ENCODE results near the gene CYB5R2.

The CYB5R2 gene

GRCh38 chr11:7672960-7673723 is at the start of gene CYB5R2:
Gene CYB5R2, minus strand, starts transcription at chr11:7673500. Its CDS starts 675 bp downstream, at chr11:7672825.
- DNase-seq: no peak

DNA sequence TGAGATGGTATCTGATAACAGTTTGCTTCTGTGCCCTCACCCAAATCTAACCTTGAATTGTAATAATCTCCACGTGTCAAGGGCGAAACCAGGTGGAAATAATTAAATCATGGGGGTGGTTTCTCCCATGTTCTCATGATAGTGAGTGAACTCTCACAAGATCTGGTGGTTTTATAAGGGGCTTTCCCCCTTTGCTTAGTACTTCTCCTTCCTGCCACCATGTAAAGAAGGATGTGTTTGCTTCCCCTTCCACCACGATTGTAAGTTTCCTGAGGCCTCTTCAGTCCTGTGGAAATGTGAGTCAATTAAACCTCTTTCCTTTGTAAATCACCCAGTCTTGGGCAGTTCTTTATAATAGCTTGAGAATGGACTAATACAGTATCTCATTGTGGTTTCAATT is 41.5 kb upstream of the CYB5R2 start:
- DNase-seq: no peak

DNA sequence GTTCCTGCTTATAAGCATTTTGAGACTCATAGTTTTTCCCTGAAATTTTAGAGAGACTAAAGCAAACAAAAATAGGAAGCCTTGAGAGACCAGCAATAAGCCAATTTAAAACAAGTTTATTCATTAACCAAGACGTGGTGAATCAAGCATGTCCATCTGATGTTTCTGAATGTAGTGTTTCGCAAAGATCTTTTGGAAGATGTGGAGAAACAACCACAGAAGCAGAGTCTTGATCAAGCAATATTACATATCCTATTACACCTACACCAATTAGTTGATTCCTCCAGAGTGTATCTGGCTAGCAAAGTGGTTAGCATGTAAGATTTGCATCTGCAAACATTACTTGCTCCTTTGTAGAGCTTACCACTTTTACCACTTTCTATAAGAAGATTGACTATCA is 33.1 kb upstream of the CYB5R2 start, which contains the start of gene OVCH2:
Gene OVCH2 (minus strand): TSS at position 101 of the 400 bp plus-strand sequence. CDS start 83 bp downstream, at position 18.
- DNase-seq: no peak

GRCh38 chr11:7703740-7704139 is 30.4 kb upstream of the CYB5R2 start:
- DNase-seq: no peak

GRCh38 chr11:7696424-7696823 is 23.1 kb upstream of the CYB5R2 start:
- no peak for DNase-seq

DNA sequence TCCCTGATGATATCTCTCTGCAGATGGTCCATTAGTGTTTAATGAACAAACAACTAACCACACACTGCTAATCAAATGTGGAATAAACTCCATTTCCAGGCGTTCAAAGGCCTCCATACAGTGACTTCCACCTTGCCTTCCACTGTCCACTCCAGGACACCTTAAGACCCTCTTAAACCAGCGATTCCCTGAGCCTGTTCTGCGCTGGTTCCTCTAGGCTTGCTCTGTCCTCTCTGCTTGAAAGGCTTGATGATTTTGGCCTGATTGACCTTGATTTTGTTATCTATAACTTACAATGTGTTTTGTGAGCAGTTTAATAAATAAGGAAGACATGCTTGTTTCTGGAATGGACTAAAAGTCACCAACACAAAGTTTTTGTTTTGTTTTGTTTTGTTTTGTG is 20.9 kb upstream of the CYB5R2 start:
- DNase-seq: no peak

DNA sequence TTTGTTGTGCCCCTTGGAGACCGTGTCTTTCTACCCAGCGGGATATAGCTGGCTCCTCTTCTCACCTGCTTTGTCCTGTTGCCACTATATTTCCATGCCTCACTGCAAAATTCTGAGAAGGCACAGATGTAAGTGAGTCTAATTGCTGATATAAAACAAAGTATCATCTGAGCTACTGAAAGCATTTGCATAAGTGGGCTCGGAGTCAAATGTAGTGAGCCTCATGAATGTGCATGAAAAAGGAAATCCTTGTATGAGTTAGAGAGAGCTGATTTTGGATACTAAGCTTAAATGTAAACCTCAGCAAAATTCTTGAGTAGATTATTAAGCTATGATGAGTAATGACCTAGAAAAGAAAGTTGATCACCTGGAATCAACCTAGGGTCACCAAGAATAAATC is 19.1 kb upstream of the CYB5R2 start:
- no peak for DNase-seq

DNA sequence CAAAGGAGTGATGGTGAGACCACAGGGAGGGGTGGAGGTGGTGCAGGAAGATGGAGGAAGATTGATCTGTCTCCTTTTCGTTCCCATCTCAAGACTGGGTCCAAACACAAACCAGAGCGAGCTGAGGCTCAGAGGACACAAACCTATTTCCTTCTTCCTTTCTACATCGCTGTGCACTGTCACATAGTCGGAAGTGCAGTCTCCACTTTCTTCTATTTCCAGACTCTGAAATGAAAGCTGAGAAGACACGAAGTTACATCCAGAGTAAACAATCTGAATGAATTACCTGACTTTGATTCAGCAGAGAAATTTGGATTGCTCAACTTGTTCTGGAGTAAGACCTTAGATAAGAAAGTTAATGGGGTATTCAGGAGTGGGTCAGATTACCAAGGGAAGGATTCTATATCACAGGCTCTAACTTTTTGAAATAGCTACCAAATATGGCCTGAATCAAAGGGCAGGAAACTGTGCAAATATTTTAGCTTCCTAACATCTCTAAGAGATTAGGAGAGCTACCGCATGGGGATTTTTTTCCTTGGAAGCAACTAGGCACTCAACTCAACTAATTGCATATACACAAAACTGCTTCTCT is 18.6 kb upstream of the CYB5R2 start:
- no peak for DNase-seq

DNA sequence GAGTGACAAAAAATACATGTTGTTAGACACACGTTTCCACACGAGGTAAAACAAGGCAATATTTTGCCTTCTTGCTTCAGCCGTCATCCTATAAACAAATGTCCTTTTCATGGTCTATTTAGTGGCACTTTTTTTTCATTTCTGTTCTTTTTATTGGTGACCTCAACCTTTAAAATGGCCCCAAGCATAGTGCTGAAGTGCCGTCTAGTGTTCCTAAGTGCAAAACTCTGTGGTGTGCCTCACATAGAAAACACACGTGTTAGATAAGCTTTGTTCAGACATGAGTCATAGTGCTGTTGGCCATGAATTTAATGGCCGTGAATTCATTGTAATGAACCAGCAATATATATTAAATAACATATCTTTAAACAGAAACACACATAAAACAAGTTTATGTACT is 17.3 kb upstream of the CYB5R2 start:
- DNase-seq: no peak

DNA sequence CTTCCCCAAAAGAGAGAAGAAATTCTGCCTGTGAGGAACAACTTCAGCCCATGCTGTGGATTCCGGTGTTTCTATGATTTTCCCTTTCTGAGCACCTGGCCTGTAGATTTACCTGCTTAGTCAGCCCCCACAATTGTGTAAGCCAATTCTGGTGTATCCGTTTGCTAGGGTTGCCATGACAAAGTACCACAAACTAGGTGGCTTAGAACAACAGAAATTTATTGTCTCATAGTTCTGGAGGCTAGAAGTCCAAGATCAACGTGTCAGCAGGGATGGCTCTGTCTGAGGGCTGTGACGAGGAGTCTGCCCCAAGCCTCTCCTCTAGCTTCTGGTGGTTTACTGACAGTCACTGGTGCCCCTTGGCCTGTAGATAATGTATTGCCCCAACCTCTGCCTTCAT is 15.9 kb upstream of the CYB5R2 start:
- DNase-seq: no peak

DNA sequence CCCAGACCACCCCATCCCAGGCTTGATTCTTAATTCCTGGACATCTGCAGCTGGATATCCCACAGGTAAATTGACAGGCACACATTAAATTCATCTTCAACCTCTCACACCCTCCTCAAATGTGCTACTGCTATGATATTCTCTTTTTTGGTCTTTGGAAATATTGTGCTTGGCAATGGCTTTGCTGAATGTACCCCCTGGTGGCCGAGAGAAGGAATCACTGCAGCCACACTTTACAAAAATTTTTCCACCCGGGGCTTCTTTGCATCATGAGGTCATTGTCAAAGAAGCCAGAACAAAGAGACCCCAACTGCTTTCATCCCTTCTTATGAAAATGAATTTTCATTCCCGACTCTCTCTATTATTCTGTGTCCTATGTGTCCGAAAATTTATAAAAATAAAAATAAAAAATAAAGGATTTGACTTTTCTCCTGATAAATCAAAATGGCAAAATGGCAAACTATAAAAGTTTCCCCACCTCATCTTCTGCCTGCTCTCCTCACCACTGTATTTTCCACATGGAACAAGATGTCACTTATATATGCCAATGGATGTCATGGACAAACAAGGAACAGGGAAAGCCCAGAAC is 15.0 kb upstream of the CYB5R2 start:
- DNase-seq: peak; percentile 2 to 29 (median 16)

- no peak for DNase-seq
Measured at GRCh38 chr11:7687386-7687785, 14.1 kb upstream of the CYB5R2 start.

DNA sequence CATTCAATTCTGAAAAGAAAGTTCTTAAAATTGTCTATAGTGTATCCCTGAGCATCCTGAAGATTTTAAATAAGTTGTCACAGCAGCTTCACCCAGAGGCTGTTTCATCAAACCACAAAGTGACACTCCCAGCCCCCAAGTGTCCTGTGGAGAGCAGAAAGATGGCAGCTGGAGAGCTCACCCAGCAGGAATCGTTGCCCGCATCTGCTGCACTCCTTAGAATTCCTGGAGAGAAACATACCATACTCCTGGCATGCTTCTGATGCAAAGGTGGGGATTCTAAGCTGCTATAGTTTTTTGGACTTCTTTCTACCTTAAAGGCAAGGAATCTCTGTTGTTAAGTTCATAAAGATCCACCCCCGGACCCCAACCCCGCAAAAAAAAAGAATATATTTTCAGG is 13.5 kb upstream of the CYB5R2 start:
- no peak for DNase-seq

GRCh38 chr11:7683571-7683970 is 10.3 kb upstream of the CYB5R2 start:
- DNase-seq: no peak

DNA sequence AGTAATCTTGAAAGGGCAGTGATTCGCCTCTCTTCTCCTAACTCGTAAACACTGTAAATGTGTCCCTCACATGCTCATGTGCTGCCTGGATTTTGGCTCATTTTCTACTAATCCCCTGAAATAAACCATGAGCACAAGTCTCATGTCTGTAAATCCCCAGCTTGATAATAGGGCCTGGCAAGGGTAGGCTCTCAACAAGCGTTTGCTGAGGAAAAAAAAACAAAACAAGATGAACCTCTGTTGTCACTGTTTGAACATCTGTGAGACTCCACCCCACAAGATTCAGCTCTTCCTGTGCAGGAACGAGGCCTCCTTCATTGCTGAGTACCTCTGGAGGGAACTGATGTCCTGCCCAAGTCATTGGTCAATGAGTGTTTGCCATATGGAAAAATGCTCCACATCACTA is 4.5 kb upstream of the CYB5R2 start:
- DNase-seq: no peak

DNA sequence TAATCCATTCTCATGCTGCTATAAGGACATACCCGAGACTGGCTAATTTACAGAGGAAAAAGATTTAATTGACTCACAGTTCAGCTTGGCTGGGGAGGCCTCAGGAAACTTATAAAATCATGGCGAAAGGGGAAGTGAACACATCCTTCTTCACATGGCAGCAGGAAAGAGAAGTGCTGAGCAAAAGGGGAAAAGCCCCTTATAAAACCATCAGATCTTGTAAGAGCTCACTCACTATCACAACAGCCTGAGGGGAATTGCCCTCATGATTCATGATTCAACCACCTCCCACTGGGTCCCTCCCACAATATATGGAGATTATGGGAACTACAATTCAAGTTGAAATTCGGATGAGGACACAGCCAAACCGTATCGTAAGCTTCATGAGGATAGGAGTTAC is 3.8 kb upstream of the CYB5R2 start:
- no peak for DNase-seq

- DNase-seq: no peak
Measured at GRCh38 chr11:7675631-7676030, 2.3 kb upstream of the CYB5R2 start.

DNA sequence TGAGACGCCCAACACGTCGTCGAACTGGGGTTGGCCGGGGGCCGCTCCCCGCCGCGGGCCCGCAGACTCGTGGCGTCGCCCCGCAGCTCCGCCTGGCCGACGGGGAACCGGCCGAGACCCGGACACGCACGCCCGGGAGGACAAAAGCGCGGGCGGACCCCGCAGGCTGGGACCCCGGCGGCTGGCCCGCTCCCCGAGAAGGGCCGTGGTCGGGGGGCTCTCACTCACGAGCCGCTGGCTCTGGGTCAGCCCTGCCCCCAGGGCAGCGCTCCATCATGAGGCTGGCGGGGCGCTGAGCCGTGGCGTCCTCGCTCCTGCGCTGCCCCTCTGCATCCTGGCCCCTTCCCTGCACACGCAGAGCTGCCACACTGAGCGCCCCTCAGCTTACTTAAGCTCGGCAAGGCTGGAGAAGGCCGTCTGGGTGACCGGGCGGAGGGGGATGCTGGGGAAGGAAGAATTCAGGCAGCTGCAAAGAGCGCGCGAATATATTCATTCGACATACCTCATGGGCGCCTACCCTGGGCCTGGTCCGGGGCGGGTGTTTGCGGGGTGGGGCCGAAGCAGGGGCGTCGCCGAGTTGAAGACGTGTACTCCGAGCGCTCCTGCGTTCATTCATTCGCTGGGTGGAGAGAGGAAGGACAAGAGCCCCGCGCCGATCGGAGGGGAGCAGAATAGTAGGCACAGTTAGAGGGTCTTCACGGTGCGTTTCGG is 579 bp upstream of the CYB5R2 start:
- DNase-seq: no peak

- DNase-seq: no peak
Measured at GRCh38 chr11:7672276-7672959, 882 bp downstream of the CYB5R2 start.

DNA sequence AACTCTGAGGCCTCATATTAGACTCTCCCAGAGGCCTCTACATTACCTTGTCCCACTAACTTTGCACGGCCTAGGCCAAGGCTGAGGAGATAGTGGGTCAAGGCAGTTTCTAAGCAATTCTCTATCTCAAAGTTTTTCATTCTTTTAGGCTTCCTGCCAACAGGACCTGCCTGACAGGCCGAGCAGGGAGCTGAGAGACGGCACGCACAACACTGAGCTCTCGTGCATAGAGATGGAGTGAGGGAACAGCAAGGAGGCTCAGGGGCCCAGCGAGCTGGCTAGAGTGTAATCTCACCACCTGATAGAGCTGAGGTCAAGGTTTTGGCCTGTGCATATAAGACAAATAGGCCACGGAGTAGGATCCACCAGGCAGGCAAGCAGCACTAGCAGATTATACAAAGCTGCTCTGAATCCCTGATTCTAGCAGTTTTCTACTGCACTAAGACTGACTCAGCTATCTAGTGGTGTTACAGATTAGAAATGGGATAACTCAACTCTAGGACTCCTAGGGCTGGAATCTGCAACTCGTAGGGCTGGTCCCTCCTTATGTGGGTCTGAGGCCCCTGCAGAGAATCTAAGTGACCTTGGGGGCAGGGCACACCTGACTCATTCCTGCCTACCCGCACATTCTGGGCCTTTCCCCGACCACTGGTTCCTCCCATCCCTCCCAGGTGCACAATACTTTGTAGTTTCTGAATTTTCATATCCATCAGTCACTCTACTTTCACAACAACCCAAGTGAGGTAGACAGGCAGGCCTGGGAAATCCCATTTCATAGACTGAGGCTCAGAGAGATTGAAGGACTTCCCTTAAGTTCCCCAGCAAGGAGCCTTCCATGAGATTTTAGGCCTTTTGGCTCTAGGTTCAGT is 1.7 kb downstream of the CYB5R2 start:
- no peak for DNase-seq

DNA sequence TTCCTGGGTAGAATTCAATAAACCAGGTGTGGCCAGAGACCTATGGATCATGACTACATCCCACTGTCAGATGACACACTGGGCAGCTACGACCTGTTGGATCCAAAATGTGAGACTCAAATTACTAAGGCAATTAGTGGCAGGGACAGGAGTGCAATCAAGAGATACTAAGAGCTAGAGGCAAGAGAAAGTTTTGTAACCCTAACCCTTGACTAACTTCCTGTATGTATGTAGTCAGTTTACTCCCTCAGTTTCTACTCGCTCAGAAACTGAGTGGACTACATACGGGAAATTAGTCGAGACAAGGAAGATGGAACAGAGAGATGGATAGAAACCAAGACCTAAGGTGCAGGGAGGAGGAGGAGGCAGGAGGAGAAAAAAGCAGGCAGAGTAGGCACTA is 2.7 kb downstream of the CYB5R2 start:
- no peak for DNase-seq

GRCh38 chr11:7668911-7669310 is 4.4 kb downstream of the CYB5R2 start:
- DNase-seq: no peak
